ENCODE results near the gene RAB3D.
"Not testable (repeated sequence)": the region's sequence is repeated elsewhere in the genome, so short reads cannot be mapped to it uniquely, and the experiment has no call there.

Gene RAB3D

DNA sequence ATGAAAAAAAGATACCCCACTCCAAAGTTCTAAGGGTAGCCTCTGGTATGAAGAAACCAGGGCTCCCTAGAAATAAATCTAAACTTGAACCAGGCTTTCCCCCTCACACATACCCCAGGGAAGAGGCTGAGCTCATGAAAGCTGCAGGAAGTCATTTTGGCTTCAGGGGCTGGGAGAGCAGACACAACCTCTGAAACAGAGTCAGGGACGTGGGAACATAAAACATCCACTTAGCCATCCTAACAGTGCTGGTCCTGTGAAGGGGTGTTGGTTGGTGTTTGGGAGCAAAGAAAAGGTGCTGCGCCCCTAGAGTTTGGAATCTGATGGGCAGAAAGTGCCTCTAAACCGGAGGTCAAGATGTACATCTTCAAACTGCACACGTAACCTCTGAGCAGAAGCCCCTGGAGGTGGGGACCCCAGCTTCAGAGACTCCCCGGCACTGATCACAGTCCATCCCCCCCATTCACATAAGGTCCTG lies 15.8 kb downstream of the RAB3D start:
- Histone ChIP-seq H3K36me3 (ENCODE audit: control insufficient read depth in 2 of 2, insufficient read depth in 2 of 2, low read length in 2 of 2) (peaks cover 0 to 8% of the 10 kb centered on the region in 2 donors), H3K9ac (ENCODE audit: low read length in 2 of 2) (peak overlapping the region in 1 of 2 donors; percentile 13), H3K27ac (ENCODE audit: low read length) (peak overlapping the region; percentile 64), H3K27me3 (ENCODE audit: control insufficient read depth in 1 of 2, insufficient read depth in 2 of 2, low read length in 2 of 2) (no peaks in the 10 kb centered on the region), H3K4me1 (ENCODE audit: control insufficient read depth, insufficient read depth, low read length) (peaks cover 26% of the 10 kb centered on the region), H3K4me3 (ENCODE audit: low read length in 2 of 2) (peak overlapping the region in 1 of 2 donors; percentile 44), H3K9me3 (ENCODE audit: control insufficient read depth in 2 of 2, low read length in 2 of 2) (no peaks in the 10 kb centered on the region)

DNA sequence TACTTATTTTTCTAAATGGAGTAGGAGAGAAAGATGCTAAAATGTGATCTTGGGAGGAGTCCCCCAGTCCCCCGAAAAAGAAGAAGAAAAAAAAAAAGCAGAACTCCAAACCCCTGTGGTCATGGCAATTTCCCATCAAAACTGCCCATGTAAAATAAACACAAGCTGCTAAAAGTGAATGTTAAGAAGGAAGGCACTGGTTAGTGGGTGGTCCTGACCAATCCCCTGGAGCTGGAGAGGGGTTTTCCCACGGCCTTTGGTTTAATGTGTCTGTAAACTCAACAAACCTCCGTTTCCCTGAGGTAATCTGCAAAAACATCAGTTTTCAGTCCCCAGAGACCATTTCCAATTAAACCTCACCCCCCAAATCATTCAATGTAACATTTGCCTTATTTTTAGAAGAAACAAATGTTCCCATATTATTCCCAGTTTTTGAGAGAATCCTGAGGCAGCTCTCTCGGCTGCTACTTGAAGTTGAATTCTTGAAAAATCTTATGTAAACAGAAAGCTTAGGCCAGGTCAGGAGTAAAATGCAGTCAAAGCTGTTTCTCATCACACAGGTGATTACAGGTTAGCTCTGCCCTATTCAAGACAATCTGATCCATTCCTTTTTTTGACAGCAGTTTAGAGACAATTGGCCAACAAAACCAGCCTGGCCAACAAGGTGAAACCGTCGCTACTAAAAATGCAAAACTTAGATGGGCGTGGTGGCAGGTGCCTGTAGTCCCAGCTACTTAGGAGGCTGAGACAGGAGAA lies 17.0 kb downstream of the RAB3D start:
- Histone ChIP-seq H3K9me3 (ENCODE audit: control insufficient read depth in 2 of 2, low read length in 2 of 2) (no peaks in the 10 kb centered on the region), H3K27ac (ENCODE audit: low read length) (no peak overlapping the region), H3K27me3 (ENCODE audit: control insufficient read depth in 1 of 2, insufficient read depth in 2 of 2, low read length in 2 of 2) (no peaks in the 10 kb centered on the region), H3K9ac (ENCODE audit: low read length in 2 of 2) (peak overlapping the region in 1 of 2 donors; percentile 28), H3K36me3 (ENCODE audit: control insufficient read depth in 2 of 2, insufficient read depth in 2 of 2, low read length in 2 of 2) (peaks cover 0 to 8% of the 10 kb centered on the region in 2 donors), H3K4me3 (ENCODE audit: low read length in 2 of 2) (no peak overlapping the region), H3K4me1 (ENCODE audit: control insufficient read depth, insufficient read depth, low read length) (peaks cover 26% of the 10 kb centered on the region)

DNA sequence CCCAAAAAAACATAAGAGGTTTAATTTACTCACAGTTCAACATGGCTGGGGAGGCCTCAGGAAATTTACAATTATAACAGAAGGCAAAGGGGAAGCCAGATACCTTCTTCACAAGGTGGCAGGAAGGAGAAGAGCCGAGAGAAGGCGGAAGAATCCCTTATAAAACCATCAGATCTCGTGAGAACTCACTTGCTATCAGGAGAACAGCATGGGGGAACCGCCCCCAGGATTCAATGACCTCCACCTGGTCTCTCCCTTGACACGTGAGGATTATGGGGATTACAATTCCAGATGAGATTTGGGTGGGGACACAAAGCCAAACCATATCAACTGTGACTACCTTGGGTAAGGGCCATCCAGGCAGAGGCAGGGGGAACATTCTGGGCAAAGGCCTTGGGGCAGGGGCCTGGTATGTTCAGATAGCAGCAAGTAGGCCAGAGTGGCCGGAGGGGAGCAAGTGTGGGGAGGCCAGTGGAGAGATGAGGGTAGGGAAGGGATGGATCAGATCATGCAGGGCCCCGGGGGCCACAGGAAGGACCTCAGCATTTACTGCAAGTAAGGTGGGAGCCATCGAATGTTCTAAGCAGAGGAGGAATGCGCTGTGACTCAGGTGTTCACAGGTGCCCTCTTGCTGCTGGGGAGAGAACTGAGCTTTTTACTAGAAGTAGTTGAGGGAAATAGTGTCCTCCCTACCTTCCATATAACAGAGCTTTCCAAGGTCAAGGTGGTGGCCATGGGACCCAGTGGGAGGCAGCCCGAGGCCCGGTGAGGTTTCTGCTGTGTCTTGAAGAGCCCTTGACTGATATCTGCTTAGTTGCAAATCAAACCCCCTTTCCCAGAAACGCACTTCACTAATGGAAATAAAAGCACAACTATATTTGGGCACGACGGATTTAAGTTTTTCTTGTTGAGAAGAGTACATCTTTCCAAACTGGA lies 18.0 kb downstream of the RAB3D start:
- H3K9ac ChIP-seq (ENCODE audit: low read length in 2 of 2) = no peak overlapping the region
- no peaks in the 10 kb centered on the region for H3K9me3 ChIP-seq (ENCODE audit: control insufficient read depth in 2 of 2, low read length in 2 of 2)
- H3K36me3 ChIP-seq (ENCODE audit: control insufficient read depth in 2 of 2, insufficient read depth in 2 of 2, low read length in 2 of 2) = peaks cover 0 to 4% of the 10 kb centered on the region in 2 donors
- H3K4me1 ChIP-seq (ENCODE audit: control insufficient read depth, insufficient read depth, low read length) = peaks cover 26% of the 10 kb centered on the region
- H3K4me3 ChIP-seq (ENCODE audit: low read length in 2 of 2) = no peak overlapping the region
- no peak overlapping the region for H3K27ac ChIP-seq (ENCODE audit: low read length)
- H3K27me3 ChIP-seq (ENCODE audit: control insufficient read depth in 1 of 2, insufficient read depth in 2 of 2, low read length in 2 of 2) = no peaks in the 10 kb centered on the region

DNA sequence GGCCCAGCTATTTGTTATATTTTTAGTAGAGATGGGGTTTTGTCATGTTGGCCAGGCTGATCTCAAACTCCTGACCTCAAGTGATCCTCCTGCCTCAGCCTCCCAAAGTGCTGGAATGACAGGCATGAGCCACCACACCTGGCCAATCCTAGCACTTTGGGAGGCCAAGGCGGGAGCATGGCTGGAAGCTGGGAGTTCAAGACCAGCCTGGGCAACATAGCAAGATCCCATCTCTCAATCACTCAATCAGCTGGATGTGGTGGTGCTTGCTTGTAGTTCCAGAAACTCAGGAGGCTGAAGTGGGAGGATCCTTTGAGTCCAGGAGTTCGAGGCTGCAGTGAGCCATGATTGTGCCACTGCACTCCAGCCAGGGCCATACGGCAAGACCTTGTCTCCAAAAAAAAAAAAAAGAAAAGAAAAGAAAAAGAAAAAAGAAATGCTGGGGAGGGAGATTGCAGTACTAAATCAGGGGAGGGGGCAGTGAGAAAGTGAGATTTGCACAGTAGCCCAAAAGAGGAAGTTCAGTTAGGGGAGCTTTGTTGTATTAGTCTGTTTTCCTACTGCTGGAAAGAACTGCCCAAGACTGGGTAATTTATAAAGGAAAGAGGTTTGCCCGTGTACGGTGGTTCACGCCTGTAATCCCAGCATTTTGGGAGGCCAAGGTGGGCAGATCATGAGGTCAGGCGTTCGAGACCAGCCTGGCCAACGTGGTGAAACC lies 19.0 kb downstream of the RAB3D start:
- H3K36me3 ChIP-seq (ENCODE audit: control insufficient read depth in 2 of 2, insufficient read depth in 2 of 2, low read length in 2 of 2); H3K9ac ChIP-seq (ENCODE audit: low read length in 2 of 2); H3K27ac ChIP-seq (ENCODE audit: low read length); H3K4me3 ChIP-seq (ENCODE audit: low read length in 2 of 2); H3K27me3 ChIP-seq (ENCODE audit: control insufficient read depth in 1 of 2, insufficient read depth in 2 of 2, low read length in 2 of 2); H3K9me3 ChIP-seq (ENCODE audit: control insufficient read depth in 2 of 2, low read length in 2 of 2): not testable (repeated sequence)
- peaks cover 26% of the 10 kb centered on the region for H3K4me1 ChIP-seq (ENCODE audit: control insufficient read depth, insufficient read depth, low read length)

DNA sequence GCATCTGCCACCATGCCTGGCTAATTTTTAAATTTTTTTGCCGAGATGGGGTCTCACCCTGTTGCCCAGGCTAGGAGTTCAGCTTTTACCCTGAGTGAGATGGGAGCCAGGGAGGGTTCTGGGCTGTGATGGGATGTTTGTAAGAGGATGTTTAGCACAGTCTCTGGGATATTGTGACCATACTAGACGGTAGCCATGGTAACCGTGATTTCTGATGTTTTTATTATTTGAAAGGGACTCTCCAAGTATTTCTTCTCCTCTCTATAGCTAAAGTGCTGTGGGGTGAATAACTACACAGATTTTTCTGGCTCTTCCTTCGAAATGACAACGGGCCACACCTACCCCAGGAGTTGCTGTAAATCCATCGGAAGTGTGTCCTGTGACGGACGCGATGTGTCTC lies 33.1 kb downstream of the RAB3D start:
- H3K36me3 ChIP-seq (ENCODE audit: control insufficient read depth in 2 of 2, insufficient read depth in 2 of 2, low read length in 2 of 2) = no peaks in the 10 kb centered on the region
- H3K4me3 ChIP-seq (ENCODE audit: low read length in 2 of 2) = no peak overlapping the region
- H3K4me1 ChIP-seq (ENCODE audit: control insufficient read depth, insufficient read depth, low read length) = peaks cover 3% of the 10 kb centered on the region
- peaks cover 0 to 2% of the 10 kb centered on the region in 2 donors for H3K27me3 ChIP-seq (ENCODE audit: control insufficient read depth in 1 of 2, insufficient read depth in 2 of 2, low read length in 2 of 2)
- no peak overlapping the region for H3K27ac ChIP-seq (ENCODE audit: low read length)
- H3K9ac ChIP-seq (ENCODE audit: low read length in 2 of 2) = no peak overlapping the region
- no peaks in the 10 kb centered on the region for H3K9me3 ChIP-seq (ENCODE audit: control insufficient read depth in 2 of 2, low read length in 2 of 2)

DNA sequence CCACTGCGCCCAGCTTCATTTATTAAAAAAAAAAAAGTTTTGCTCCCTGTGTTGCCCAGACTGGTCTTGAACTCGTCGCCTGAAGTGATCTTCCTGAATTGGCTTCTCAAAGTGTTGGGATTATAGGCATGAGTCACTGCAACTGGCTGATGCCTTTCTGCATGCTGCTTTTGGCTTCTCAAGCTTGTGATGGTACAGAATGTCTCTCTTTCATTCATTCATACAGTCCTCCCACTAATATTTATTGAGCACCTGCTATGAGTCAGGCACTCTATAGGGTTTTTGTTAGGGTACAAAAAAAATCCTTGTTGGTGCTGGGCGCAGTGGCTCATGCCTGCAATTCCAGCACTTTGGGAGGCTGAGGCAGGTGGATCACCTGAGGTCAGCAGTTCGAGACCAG lies 34.5 kb downstream of the RAB3D start:
- Histone ChIP-seq H3K9ac (ENCODE audit: low read length in 2 of 2) (no peak overlapping the region), H3K36me3 (ENCODE audit: control insufficient read depth in 2 of 2, insufficient read depth in 2 of 2, low read length in 2 of 2) (no peaks in the 10 kb centered on the region), H3K27me3 (ENCODE audit: control insufficient read depth in 1 of 2, insufficient read depth in 2 of 2, low read length in 2 of 2) (peaks cover 0 to 2% of the 10 kb centered on the region in 2 donors), H3K4me1 (ENCODE audit: control insufficient read depth, insufficient read depth, low read length) (peaks cover 3% of the 10 kb centered on the region), H3K27ac (ENCODE audit: low read length) (no peak overlapping the region), H3K9me3 (ENCODE audit: control insufficient read depth in 2 of 2, low read length in 2 of 2) (no peaks in the 10 kb centered on the region), H3K4me3 (ENCODE audit: low read length in 2 of 2) (no peak overlapping the region)

DNA sequence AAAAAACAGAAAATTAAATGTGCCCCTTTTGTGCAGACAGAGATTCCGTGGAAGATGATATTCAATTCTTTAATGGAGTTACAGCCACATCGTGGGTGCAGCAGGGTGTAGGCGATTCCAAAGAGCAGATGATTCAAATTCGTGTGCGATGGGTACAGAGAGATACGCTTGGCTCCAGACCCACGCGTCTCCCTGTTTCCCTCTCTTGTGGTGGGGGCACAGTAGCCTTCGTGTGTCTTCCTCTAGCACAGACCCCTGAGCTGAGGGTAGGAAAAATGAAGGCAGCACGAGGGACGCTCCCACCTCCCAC lies 38.7 kb downstream of the RAB3D start:
- no peak overlapping the region for H3K9ac ChIP-seq (ENCODE audit: low read length in 2 of 2)
- H3K27ac ChIP-seq (ENCODE audit: low read length) = no peak overlapping the region
- peaks cover 0 to 2% of the 10 kb centered on the region in 2 donors for H3K27me3 ChIP-seq (ENCODE audit: control insufficient read depth in 1 of 2, insufficient read depth in 2 of 2, low read length in 2 of 2)
- no peaks in the 10 kb centered on the region for H3K36me3 ChIP-seq (ENCODE audit: control insufficient read depth in 2 of 2, insufficient read depth in 2 of 2, low read length in 2 of 2)
- H3K4me3 ChIP-seq (ENCODE audit: low read length in 2 of 2) = no peak overlapping the region
- peaks cover under 1% of the 10 kb centered on the region for H3K4me1 ChIP-seq (ENCODE audit: control insufficient read depth, insufficient read depth, low read length)
- H3K9me3 ChIP-seq (ENCODE audit: control insufficient read depth in 2 of 2, low read length in 2 of 2) = no peaks in the 10 kb centered on the region

DNA sequence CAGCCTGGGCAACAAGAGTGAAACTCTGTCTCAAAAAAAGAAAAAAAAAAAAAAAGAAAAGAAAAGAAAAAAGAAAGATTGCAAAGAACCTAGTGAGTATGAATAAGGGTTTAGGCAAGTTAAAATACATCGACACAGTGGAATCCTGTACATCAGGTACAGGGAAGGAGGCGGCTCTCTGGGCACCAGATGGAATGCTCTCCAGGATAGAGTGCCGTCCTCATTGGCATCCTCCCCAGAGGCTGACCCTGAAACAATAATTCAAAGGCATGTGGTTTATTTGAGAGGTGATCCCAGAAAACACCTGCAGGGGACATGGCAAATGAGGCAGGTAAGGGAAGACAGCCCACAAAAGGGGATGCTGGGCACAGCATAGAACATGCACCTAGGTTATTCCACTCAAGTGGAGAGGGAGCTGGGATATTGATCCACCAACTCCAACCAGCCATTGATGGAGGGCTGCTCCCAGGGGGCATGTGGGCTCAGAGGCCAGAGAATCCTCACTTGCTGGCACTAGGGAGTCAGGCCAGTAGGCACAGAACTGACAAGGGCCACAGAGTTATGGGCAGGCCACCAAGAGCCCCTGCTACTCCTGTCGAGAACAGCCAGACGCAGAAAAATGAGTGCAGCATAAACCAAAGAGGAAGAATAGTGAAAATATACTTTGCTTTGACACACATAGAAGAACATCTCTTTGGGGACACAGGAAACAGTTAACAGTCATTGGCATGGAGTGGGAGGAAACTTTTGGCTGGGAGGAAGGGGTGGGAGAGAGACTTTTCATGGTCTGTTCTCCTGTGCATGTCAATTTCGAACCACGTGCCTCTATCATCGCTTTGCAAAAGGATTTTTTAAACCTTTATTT lies 39.3 kb downstream of the RAB3D start:
- Histone ChIP-seq H3K4me1 (ENCODE audit: control insufficient read depth, insufficient read depth, low read length) (no peaks in the 10 kb centered on the region), H3K9ac (ENCODE audit: low read length in 2 of 2) (no peak overlapping the region), H3K9me3 (ENCODE audit: control insufficient read depth in 2 of 2, low read length in 2 of 2) (no peaks in the 10 kb centered on the region), H3K27ac (ENCODE audit: low read length) (no peak overlapping the region), H3K36me3 (ENCODE audit: control insufficient read depth in 2 of 2, insufficient read depth in 2 of 2, low read length in 2 of 2) (no peaks in the 10 kb centered on the region), H3K27me3 (ENCODE audit: control insufficient read depth in 1 of 2, insufficient read depth in 2 of 2, low read length in 2 of 2) (peaks cover 0 to 2% of the 10 kb centered on the region in 2 donors), H3K4me3 (ENCODE audit: low read length in 2 of 2) (no peak overlapping the region)

DNA sequence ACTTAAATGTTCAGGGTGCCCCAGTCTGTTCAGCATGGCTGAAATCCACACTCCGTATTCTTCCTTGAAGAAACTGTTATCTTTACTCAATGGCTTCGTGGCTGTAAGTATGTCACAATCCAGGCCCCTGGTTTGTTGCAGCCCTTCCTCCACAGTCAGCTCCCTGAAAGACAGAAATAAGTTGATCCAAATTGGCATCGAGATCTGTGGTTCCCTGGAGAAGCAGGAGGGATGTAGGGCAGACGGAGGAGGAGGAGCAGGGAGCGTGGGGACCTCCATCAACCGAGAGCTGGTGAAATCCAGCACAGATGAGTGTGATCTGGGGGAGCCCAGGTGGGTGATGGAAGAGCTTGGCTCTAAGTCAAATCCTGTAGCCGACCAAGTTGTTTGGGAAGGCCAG lies 43.2 kb downstream of the RAB3D start:
- Histone ChIP-seq H3K4me3 (ENCODE audit: low read length in 2 of 2) (no peak overlapping the region), H3K9me3 (ENCODE audit: control insufficient read depth in 2 of 2, low read length in 2 of 2) (no peaks in the 10 kb centered on the region), H3K27me3 (ENCODE audit: control insufficient read depth in 1 of 2, insufficient read depth in 2 of 2, low read length in 2 of 2) (no peaks in the 10 kb centered on the region), H3K9ac (ENCODE audit: low read length in 2 of 2) (no peak overlapping the region), H3K4me1 (ENCODE audit: control insufficient read depth, insufficient read depth, low read length) (peaks cover 4% of the 10 kb centered on the region), H3K27ac (ENCODE audit: low read length) (no peak overlapping the region), H3K36me3 (ENCODE audit: control insufficient read depth in 2 of 2, insufficient read depth in 2 of 2, low read length in 2 of 2) (no peaks in the 10 kb centered on the region)

Measured in stomach smooth muscle (tissue), 2 donors.